Measurements from ENCODE around the gene BRAF.
A peak's percentile ranks its signal among the peaks of the same experiment; 100 is the strongest.
"Not testable (repeated sequence)": the region's sequence is repeated elsewhere in the genome, so short reads cannot be mapped to it uniquely, and the experiment has no call there.

Gene BRAF

DNA sequence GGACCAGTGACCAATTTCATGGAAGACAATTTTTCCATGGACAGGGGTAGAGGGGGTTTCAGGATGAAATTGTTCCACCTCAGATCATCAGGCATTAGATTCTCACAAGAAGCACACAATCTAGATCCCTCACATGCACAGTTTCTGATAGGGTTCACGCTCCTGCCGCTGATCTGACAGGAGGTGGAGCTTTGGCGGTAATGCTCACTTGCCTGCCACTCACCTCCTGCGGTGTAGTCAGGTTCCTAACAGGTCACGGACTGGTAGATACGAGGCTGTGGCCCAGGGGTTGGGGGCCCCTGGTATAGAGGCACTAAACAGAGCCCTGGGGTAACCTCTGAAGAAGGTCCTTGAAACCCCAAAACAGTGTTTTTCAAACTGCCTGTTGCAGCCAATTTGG lies 6.5 kb downstream of the BRAF start:
- no peak for DNase-seq

DNA sequence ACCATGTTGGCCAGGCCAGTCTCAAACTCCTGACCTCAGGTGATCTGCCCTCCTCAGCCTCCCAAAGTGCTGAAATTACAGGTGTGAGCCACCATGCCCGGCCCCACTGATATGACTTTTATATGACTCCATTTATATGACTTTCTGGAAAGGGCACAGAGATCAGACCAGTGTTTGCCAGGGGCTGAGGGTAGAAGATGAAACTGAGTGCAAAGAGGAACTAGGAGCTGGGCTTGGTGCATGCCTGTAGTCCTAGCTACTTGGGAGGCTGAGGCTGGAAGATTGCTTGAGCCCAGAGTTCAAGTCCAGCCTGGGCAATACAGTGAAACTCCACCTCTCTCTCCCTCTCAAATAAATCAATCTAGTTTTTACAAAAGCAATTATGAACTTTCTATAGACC lies 7.5 kb downstream of the BRAF start:
- DNase-seq = no peak

GRCh38 chr7:140915935-140916555 lies 8.7 kb downstream of the BRAF start:
- DNase-seq = no peak

- DNase-seq = no peak
Measured at GRCh38 chr7:140914083-140914482, 10.6 kb downstream of the BRAF start.

- DNase-seq = not testable (repeated sequence)
Measured at GRCh38 chr7:140913596-140913928, 11.2 kb downstream of the BRAF start.

GRCh38 chr7:140911746-140912145 lies 13.0 kb downstream of the BRAF start:
- DNase-seq = no peak

- DNase-seq = no peak
Measured at GRCh38 chr7:140909476-140910161, 15.1 kb downstream of the BRAF start.

DNA sequence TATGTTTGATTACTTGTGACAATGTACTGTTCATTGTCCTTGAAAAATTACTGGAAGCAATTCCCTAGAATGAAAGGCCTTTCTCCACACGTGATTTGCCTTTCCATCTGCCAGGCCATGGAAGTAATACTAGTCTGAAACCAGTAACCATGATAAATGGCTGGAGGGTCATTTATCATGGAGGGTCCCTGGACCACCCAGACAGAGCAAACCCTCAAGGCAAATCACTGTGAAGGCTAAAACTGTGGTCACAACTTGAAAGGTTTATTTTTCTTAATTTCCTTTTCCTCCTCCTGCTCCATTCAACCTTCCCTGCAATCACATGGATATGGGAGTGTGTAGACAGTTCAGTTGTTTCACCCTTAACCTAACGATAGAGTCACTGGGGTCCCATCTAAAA lies 16.4 kb downstream of the BRAF start:
- no peak for DNase-seq

DNA sequence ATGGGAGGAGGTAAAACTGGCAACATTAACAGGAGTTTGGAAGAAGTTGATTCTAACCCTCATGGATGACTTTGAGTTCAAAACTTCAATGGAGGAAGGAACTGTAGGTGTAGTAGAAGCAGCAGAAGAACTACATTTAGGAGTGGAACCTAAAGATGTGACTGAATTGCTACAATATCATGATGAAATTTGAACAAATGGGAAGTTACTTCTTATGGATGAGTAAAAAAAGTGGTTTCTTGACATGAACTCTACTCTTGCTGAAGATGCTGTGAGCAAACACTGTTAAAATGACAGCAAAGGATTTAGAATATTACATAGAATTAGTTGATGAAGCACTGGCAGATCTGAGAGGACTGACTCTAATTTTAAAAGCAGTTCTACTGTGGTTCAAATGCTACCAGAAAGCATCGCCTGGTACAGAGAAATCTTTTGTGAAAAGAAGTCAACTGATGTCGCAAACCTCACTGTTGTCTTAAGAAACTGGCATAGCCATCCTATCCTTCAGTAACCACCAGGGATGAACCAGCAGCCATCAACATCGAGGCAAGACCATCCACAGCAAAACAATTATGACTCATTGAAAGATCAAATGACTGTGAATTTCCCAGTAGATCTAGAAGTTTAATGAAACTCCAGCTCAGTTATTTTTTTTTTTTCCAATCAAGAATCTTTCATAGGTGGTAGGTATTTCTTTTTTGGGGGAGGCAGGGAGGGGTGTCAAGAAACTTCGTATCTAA lies 20.8 kb downstream of the BRAF start:
- no peak for DNase-seq

GRCh38 chr7:140902303-140902953 lies 22.3 kb downstream of the BRAF start:
- no peak for DNase-seq

DNA sequence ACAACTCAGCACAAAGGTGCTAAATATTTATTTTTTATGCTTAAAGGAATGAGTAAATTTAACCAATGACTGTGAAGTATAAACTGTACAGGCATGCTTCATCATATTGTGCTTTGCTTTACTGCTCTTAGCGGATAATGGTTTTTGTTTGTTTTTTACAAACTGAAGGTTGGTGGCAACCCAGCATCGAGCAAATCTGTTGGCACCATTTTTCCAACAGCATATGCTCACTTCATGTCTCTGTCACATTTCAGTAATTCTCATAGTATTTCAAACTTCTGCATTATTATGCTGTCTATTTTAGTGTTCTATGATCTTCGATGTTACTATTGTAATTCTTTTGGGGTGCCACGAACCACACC lies 22.8 kb downstream of the BRAF start:
- DNase-seq = peak in 1 of 14 donors; percentile 49

DNA sequence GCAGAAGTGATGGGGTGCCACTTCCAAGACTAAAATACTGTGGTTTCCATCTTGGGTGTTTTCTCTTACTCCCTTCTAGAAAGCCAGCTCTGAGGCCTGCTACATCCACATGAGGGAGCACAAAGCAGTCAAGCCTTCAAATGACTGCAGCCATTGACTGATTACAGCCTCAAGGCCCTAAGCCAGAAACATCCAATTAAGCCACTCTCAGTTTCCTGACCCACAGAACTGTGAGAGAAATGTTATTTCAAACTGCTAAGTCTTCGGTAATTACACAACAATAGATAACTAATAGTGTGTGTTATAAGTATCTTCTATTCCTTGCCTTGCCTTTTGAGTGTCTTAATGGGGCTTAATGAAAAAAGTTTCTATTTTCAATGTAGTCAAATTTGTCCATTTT lies 24.8 kb downstream of the BRAF start:
- peak in 8 of 14 donors; percentile 2 to 37 (median 9) for DNase-seq

DNA sequence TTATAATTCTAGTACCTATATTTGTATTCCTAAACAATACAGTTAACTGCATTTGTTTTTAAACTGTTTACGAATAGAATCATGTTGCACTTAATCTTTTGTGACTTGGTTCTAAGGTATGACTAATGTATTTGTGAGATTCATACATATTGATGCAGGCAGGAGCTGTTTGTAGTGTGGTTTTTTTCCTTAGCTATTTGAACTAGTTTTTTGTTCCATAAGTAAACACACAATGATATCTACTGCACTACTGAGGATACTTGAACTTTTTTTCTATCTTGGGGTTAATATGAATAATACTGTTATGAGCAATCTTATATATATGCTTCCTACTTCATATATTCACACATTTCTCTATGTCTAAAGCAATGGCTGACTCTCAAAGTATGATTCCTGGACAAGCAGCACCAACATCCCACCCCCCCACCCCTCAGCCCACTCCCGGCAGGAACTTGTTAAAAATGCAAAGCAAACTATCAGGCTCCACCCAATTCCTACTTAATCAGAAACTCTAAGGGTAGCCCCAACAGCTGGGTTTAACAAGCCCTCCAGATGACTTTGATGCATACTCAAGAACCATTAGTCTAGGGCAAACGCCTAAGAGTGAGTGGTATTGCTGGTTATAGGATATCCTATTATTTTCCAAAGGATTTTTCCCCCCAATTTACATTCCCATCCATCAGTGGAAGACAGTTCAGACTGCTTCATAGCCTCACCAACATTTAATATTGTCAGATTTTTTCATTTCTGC lies 25.8 kb downstream of the BRAF start:
- no peak for DNase-seq

- no peak for DNase-seq
Measured at GRCh38 chr7:140896996-140897395, 27.7 kb downstream of the BRAF start.

- DNase-seq = peak in 1 of 14 donors; percentile 69
Measured at GRCh38 chr7:140889645-140890044, 35.1 kb downstream of the BRAF start.

GRCh38 chr7:140889150-140889549 lies 35.6 kb downstream of the BRAF start:
- no peak for DNase-seq

GRCh38 chr7:140888087-140888486 lies 36.6 kb downstream of the BRAF start:
- DNase-seq = no peak

GRCh38 chr7:140885735-140886334 lies 38.9 kb downstream of the BRAF start:
- no peak for DNase-seq

DNA sequence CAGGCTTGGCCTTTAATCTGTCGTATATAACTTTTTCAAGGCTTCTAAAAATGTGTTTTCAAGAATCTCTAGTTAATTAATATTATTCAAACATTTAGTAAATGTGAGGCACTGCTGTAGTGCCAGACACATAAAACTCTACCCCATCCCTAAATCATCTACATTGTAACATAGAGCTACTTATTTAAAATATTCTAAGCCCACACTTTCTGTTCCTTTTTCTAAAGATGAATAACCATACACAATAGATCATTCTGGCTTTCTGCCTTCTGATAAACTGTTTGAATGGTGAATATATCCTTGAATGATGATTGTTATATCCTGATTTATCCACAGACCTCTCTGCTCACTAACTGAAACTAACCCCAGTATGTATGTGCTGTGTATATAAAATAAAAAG lies 41.4 kb downstream of the BRAF start:
- no peak for DNase-seq

DNA sequence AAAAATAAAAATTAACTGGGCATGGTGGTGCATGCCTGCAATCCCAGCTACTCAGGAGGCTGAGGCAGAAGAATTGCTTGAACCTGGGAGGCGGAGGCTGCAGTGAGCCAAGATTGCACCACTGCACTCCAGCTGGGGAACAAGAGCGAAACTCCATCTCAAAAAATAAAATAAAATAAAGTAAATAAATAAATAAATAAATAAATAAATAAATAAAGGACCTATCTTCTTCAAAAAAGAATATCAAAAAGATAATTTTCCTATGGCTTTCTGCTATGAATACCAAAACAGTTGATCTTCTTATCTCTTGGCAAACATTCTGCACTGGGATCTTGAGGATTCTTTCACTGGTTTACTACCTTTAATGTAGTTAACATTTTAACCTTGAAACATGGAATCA lies 41.9 kb downstream of the BRAF start:
- not testable (repeated sequence) for DNase-seq

GRCh38 chr7:140881507-140882228 lies 43.1 kb downstream of the BRAF start:
- DNase-seq = no peak

DNA sequence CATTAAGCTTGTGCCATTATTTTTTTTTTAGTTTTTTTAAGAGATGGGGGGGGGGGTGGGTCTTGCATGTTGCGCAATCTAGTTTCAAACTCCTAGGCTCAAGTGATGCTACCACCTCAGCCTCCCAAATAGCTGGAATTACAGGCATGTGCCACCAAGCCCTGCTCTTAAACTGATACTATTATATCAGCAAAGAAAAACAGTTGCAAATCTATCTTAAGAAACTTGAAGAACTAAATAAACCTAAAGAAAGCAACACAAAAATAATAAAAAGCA lies 47.5 kb downstream of the BRAF start:
- no peak for DNase-seq
